ENCODE measurements around the gene ZNF668. TPM values are rescaled to one million over a fixed set of nuclear protein-coding genes. Genes with fewer than 3 reads are reported as not detected.

The ZNF668 gene
- total and polyA plus RNA-seq, 2 of the 8 experiments (the other 6 are each of a cell fraction or from before 2014, with no cell fraction given): 14.0 to 14.3 TPM

- peak; percentile 20; the same call in 1 of the 2 replicates for TF ChIP-seq SIX5 (IDR thresholded peaks at IDR 0.05; ENCODE audit: low read depth, low read length)
- TF ChIP-seq TAF1 (IDR thresholded peaks at IDR 0.05; ENCODE audit: low read depth, low read length): peak; percentile 76; the same call in 1 of the 2 replicates
- 0 out of 2 replicates have a peak, but pooled peaks have one; percentile 8 for TF ChIP-seq SRF (IDR thresholded peaks at IDR 0.05; ENCODE audit: low read depth, low read length)
- TF ChIP-seq FOSL1 (IDR thresholded peaks at IDR 0.05; ENCODE audit: insufficient read depth, low read depth, low read length): no peak
- TF ChIP-seq TEAD4 (IDR thresholded peaks at IDR 0.05; ENCODE audit: low read depth, low read length): no peak
- no peak for TF ChIP-seq TCF12 (IDR thresholded peaks at IDR 0.05; ENCODE audit: low read depth, low read length)
- TF ChIP-seq CEBPB (IDR thresholded peaks at IDR 0.05; ENCODE audit: low read depth, low read length): no peak
- TF ChIP-seq CBX5 (IDR thresholded peaks at IDR 0.05; ENCODE audit: low read depth, low read length): no peak
- peak; percentile 81 for TF ChIP-seq TBP (IDR thresholded peaks at IDR 0.05; ENCODE audit: low read depth, low read length)
- no peak for TF ChIP-seq RBBP5 (IDR thresholded peaks at IDR 0.05; ENCODE audit: borderline replicate concordance, low read depth, low read length)
- peak in 1 of 2 experiments; percentile 82; a peak in 3 of 4 replicates for TF ChIP-seq SIN3A (conservative IDR thresholded peaks at IDR 0.05 in 1 of 2, IDR thresholded peaks at IDR 0.05 in 1 of 2; ENCODE audit: low read depth in 1 of 2, low read length in 2 of 2)
- TF ChIP-seq RFX5 (IDR thresholded peaks at IDR 0.05; ENCODE audit: borderline replicate concordance, low read depth, low read length): no peak
Measured at GRCh38 chr16:31073970-31074813, at the start of gene ZNF668, which contains the start of gene ZNF646 (continued).
